Sigmoid colon (tissue), 4 donors: Measurements from ENCODE around the gene KCNT1.

Source experiments
- CTCF ChIP-seq, 4 experiments: fragments of 450-650 bp in 3 of 4; fragments of 200-600 bp in 1 of 4; IDR thresholded peaks; one replicate each; pipeline ENCODE4 v1.5.1; 2016 to 2019; ENCODE audit warnings: antibody characterized with exemption in 4 of 4, mild to moderate bottlenecking in 3 of 4, moderate library complexity in 2 of 4
- EP300 ChIP-seq, 4 donors: sonication (generic); formaldehyde crosslinking; IDR thresholded peaks; one replicate each; pipeline ENCODE4 v1.6.1; 2017; ENCODE audit warnings: antibody characterized with exemption in 4 of 4
- POLR2A ChIP-seq, 2 donors: fragments of 450-650 bp; IDR thresholded peaks; one replicate each; pipeline ENCODE4 v1.6.1; 2016; ENCODE audit warnings: antibody characterized with exemption in 2 of 2, mild to moderate bottlenecking in 2 of 2, moderate library complexity in 2 of 2

- TF ChIP-seq CTCF (IDR thresholded peaks at IDR 0.05) (no peak), POLR2A (IDR thresholded peaks at IDR 0.05) (no peak), EP300 (IDR thresholded peaks at IDR 0.05) (no peak)
Measured at GRCh38 chr9:135763716-135764446, 61.9 kb downstream of the KCNT1 start.
